Spinal cord (tissue), 10 donors: ENCODE measurements around the gene ZNF566. TPM values are rescaled to one million over a fixed set of nuclear protein-coding genes. Genes with fewer than 3 reads are reported as not detected.

Experiments used
- DNase-seq, 6 donors: peaks; one replicate each; pipeline versions ENCODE4 v3.0.0 to v3.0.0-alpha.2; 2013 to 2015; ENCODE audit warnings: low spot score in 6 of 6, low read depth in 4 of 6
- H3K27ac ChIP-seq: one replicate; pipeline ENCODE4 v1.5.1; 2013; ENCODE audit warnings: low read depth, low read length, control low read depth
- H3K27me3 ChIP-seq: one replicate; pipeline ENCODE4 v1.6.1; 2013; ENCODE audit warnings: low read length; ENCODE audit not compliant: control insufficient read depth, insufficient read depth
- H3K36me3 ChIP-seq: one replicate; pipeline ENCODE4 v1.6.1; 2013; ENCODE audit warnings: low read length; ENCODE audit not compliant: control insufficient read depth, insufficient read depth
- H3K4me1 ChIP-seq: one replicate; pipeline ENCODE4 v1.6.1; 2013; ENCODE audit warnings: low read length; ENCODE audit not compliant: control insufficient read depth, insufficient read depth
- H3K4me3 ChIP-seq: one replicate; pipeline ENCODE4 v1.5.1; 2013; ENCODE audit warnings: low read depth, low read length, control low read depth
- H3K9me3 ChIP-seq: one replicate; pipeline ENCODE4 v1.6.1; 2013; ENCODE audit warnings: low read length; ENCODE audit not compliant: control insufficient read depth, insufficient read depth
- WGBS: methylation state at CpG from one replicate; pipeline ENCODE4 v1.1.5; 2013; ENCODE audit warnings: missing lambda C conversion rate; ENCODE audit not compliant: insufficient coverage; 5-methylcytosine and 5-hydroxymethylcytosine counted together
- polyA plus RNA-seq, 2 donors: library from polyadenylated mRNA; unstranded; fragments of 120-200 nt; gene quantifications; one replicate each; pipeline ENCODE4 v1.2.1, GENCODE V29; 2013; ENCODE audit not compliant: insufficient read length in 2 of 2
- total RNA-seq, 2 donors: library from RNA; depleted of rRNA in 1 of 2; stranded (reverse); fragments of 120-200 nt in 1 of 2; fragments of >200 nt in 1 of 2; gene quantifications; one replicate each; pipeline versions ENCODE4 v1.2.3 to v1.2.4, GENCODE V29; 2013 to 2014
- donor health status: healthy.

Gene ZNF566
- total and polyA plus RNA-seq, 4 donors, result 20.5 to 30.5 (median 24.5) TPM

DNA sequence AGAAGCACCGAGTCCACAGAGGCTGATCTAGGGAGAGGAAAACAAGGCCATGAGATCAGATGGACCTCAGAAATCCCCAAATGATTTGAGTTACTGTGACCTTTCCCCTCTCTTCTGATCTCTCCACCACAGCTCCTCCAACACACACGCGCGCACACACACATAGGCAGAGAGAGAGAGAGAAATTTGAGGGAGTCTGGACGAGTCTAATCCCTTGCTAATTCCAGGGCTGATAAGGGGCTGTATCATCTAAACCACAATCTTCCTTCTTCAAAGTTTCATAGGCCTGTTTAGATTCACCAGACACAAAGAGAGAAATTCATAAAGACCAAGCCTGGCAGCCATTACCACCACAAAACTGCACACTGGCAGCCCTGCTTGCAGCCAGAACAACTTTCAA lies 79.5 kb downstream of the ZNF566 start:
- WGBS, result 100% methylated on average over 1 of the region's 5 CpGs
- DNase-seq, result no peak
- no peak overlapping the region for H3K27ac ChIP-seq
- H3K27me3 ChIP-seq, result no peaks in the 10 kb centered on the region
- no peaks in the 10 kb centered on the region for H3K4me1 ChIP-seq
- no peaks in the 10 kb centered on the region for H3K9me3 ChIP-seq
- peaks cover 33% of the 10 kb centered on the region for H3K36me3 ChIP-seq
- no peak overlapping the region for H3K4me3 ChIP-seq

DNA sequence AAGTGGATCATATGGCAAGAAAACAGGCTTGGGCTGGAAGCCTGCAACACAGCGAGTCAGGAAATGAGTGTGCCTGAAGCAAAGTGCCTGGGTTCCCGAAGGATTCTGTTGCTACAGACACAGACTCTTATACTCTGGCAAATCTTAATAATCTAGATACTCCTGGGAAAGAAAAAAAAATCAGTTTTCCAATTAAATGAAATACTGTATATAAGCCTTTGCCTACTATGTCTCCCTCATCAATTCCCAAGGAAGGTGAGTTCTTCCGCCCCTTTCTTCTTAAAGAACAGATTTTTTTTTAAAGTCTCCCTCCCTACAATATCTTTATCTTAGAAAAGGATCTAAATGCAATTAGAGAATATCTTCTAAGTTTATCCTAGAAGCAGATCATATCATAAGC lies 81.3 kb downstream of the ZNF566 start:
- no peaks in the 10 kb centered on the region for H3K9me3 ChIP-seq
- H3K36me3 ChIP-seq, result peaks cover 37% of the 10 kb centered on the region
- peak in 1 of 6 donors; percentile 8 for DNase-seq
- no CpG with 5 or more reads among the region's 3 CpGs for whole genome bisulfite sequencing
- H3K27ac ChIP-seq, result no peak overlapping the region
- H3K4me3 ChIP-seq, result no peak overlapping the region
- no peaks in the 10 kb centered on the region for H3K4me1 ChIP-seq
- H3K27me3 ChIP-seq, result no peaks in the 10 kb centered on the region

- Histone ChIP-seq H3K36me3 (peaks cover 46% of the 10 kb centered on the region), H3K4me1 (no peaks in the 10 kb centered on the region), H3K4me3 (no peak overlapping the region), H3K9me3 (no peaks in the 10 kb centered on the region), H3K27me3 (no peaks in the 10 kb centered on the region), H3K27ac (no peak overlapping the region)
- DNase-seq, result no peak
- WGBS, result 94% methylated on average over 3 of the region's 3 CpGs
Measured at GRCh38 chr19:36404498-36404897, 84.9 kb downstream of the ZNF566 start.

DNA sequence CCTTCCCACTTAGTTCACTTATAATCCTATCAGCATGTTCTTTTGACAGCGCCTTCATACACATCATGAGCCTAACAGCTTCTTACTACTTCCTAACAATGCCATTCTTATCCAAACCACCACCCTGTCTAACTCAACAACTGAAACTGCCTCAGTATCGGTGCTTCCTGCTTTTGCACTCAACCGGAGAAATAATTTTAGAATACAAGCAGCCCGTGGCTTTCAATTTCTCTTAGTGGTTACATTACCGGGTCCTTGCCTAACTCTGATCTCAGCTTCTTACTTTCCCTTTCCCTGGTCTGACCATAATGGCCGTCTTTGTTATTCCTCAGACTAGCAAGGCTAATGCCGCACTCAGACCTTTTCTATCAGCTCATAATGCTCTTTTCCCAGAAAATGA lies 87.9 kb downstream of the ZNF566 start:
- H3K36me3 ChIP-seq, result peaks cover 39% of the 10 kb centered on the region
- H3K4me3 ChIP-seq, result no peak overlapping the region
- no peak for DNase-seq
- no peaks in the 10 kb centered on the region for H3K9me3 ChIP-seq
- H3K27ac ChIP-seq, result no peak overlapping the region
- H3K4me1 ChIP-seq, result no peaks in the 10 kb centered on the region
- 98% methylated on average over 7 of the region's 7 CpGs for WGBS
- no peaks in the 10 kb centered on the region for H3K27me3 ChIP-seq

DNA sequence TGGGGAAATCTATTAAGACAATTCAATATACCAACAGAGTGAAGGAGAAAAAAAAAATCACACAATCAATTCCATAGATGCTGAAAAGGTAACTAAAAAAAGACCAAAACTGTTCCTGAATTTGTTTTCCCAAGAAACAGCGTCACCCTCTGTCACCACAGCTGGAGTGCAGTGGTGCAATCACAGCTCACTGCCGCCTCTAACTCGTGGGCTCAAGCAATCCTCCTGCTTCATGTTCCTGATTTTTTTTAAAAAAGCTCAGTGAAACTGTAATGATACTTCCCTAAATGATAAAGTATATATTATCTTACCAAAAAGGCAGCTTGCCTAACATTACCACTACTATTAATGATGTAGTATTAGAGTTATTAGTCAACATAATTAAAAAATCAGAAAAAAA lies 90.8 kb downstream of the ZNF566 start:
- peaks cover 31% of the 10 kb centered on the region for H3K36me3 ChIP-seq
- no peak overlapping the region for H3K27ac ChIP-seq
- H3K4me3 ChIP-seq, result no peak overlapping the region
- WGBS, result 83% methylated on average over 1 of the region's 3 CpGs
- H3K9me3 ChIP-seq, result peaks cover 2% of the 10 kb centered on the region
- no peaks in the 10 kb centered on the region for H3K27me3 ChIP-seq
- H3K4me1 ChIP-seq, result no peaks in the 10 kb centered on the region
- no peak for DNase-seq

Other genes starting within 250 kb of the ZNF566 start
- gene ZFP14, start 110.4 kb downstream of the ZNF566 start, total RNA-seq, result 10 to 100 TPM; 17.5 to 33.0 TPM
- gene ZFP14, start 110.4 kb downstream of the ZNF566 start, polyA plus RNA-seq, result 10 to 100 TPM; 15.2 to 15.4 TPM
- gene ZFP82, start 70.9 kb downstream of the ZNF566 start, total RNA-seq, result 10 to 100 TPM; 20.3 to 25.0 TPM
- 10 to 100 TPM; 18.0 to 22.7 TPM for gene ZFP82, start 70.9 kb downstream of the ZNF566 start, polyA plus RNA-seq
- 10 to 100 TPM; 34.9 to 45.7 TPM for gene ZNF260, start 38.7 kb upstream of the ZNF566 start, total RNA-seq
- gene ZNF260, start 38.7 kb upstream of the ZNF566 start, polyA plus RNA-seq, result 10 to 100 TPM; 21.9 to 35.4 TPM
- gene ZNF529, start 83.7 kb upstream of the ZNF566 start, total RNA-seq, result 10 to 100 TPM; 27.7 to 41.9 TPM
- gene ZNF529, start 83.7 kb upstream of the ZNF566 start, polyA plus RNA-seq, result 10 to 100 TPM; 30.7 to 36.0 TPM
- gene ZNF382, start 115.8 kb upstream of the ZNF566 start, total RNA-seq, result 10 to 100 TPM; 26.7 to 39.1 TPM
- 10 to 100 TPM; 17.2 to 22.3 TPM for gene ZNF382, start 115.8 kb upstream of the ZNF566 start, polyA plus RNA-seq
- 10 to 100 TPM; 14.1 to 20.9 TPM for gene ZNF461, start 177.3 kb upstream of the ZNF566 start, total RNA-seq
- 10 to 100 TPM; 16.7 to 18.9 TPM for gene ZNF461, start 177.3 kb upstream of the ZNF566 start, polyA plus RNA-seq
- 10 to 100 TPM; 13.4 to 17.4 TPM for gene ZNF567, start 198.1 kb upstream of the ZNF566 start, total RNA-seq
- 10 to 100 TPM in 1 of 2 donors, 1 to 10 TPM in 1; 8.2 to 10.5 TPM for gene ZNF567, start 198.1 kb upstream of the ZNF566 start, polyA plus RNA-seq